ENCODE results near the gene ZNF800.
A peak's percentile ranks its signal among the peaks of the same experiment; 100 is the strongest.

ZNF800 gene

GRCh38 chr7:127411176-127411575 is 18.7 kb upstream of the ZNF800 start:
- H3K4me3 ChIP-seq (ENCODE audit: low read depth, low read length) = no peak overlapping the region
- POLR2A ChIA-PET = no interaction called here
- no peaks in the 10 kb centered on the region for H3K9me3 ChIP-seq (ENCODE audit: control insufficient read depth, insufficient read depth, low read depth, low read length)
- H3K36me3 ChIP-seq (ENCODE audit: control insufficient read depth in 2 of 2, insufficient read depth in 1 of 2, low read length in 2 of 2) = no peaks in the 10 kb centered on the region
- CTCF ChIA-PET = interaction anchor here (1.0 kb wide), 1 partner anchor 36 kb away, joined by 4 read pairs; no protein-coding TSS in a partner anchor
- TF ChIP-seq ZNF433 (tag by site-specific recombination; IDR thresholded peaks at IDR 0.05; ENCODE audit: low read depth) (no peak), GLI4 (tag by site-specific recombination; IDR thresholded peaks at IDR 0.05) (no peak), ZNF747 (tag by site-specific recombination; IDR thresholded peaks at IDR 0.05) (no peak), ZNF133 (tag by site-specific recombination; IDR thresholded peaks at IDR 0.05) (0 out of 2 replicates have a peak, but pooled peaks have one; percentile 36), ZNF501 (tag by site-specific recombination; IDR thresholded peaks at IDR 0.05) (no peak)
- no peaks in the 10 kb centered on the region for H3K4me1 ChIP-seq (ENCODE audit: control insufficient read depth, insufficient read depth, low read length)
- H3K27ac ChIP-seq (ENCODE audit: extremely low read depth, low read depth, low read length) = no peak overlapping the region

DNA sequence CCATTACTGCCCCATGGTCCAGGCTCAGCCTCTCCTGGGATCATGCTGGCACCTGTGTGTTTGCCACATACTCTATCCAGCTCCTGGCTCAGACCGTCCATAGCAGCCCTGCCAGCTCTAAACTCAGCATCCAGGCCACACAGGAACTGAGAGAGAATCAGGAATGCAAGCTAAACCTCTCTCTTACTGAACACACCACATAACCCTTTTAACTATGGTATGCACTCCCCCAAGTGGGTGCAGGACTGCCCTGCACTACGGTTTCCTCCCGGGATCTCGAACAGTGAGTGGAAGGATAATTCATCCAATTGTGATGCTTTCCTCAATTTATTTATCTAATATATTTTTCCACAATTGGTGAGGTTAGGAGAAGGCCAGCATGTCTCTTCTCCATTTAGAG is 17.1 kb upstream of the ZNF800 start:
- ChIA-PET POLR2A (no interaction called here), CTCF (interaction anchor here (0.5 to 0.6 kb wide), 2 partner anchors 104 to 124 kb away, joined by 3 to 4 read pairs; no protein-coding TSS in a partner anchor)
- TF ChIP-seq ZNF2 (tag by site-specific recombination; IDR thresholded peaks at IDR 0.05) (no peak), ZNF521 (tag by site-specific recombination; IDR thresholded peaks at IDR 0.05) (no peak), ZNF626 (tag by site-specific recombination; IDR thresholded peaks at IDR 0.05) (no peak)
- TF ChIP-seq, protein P1, sequence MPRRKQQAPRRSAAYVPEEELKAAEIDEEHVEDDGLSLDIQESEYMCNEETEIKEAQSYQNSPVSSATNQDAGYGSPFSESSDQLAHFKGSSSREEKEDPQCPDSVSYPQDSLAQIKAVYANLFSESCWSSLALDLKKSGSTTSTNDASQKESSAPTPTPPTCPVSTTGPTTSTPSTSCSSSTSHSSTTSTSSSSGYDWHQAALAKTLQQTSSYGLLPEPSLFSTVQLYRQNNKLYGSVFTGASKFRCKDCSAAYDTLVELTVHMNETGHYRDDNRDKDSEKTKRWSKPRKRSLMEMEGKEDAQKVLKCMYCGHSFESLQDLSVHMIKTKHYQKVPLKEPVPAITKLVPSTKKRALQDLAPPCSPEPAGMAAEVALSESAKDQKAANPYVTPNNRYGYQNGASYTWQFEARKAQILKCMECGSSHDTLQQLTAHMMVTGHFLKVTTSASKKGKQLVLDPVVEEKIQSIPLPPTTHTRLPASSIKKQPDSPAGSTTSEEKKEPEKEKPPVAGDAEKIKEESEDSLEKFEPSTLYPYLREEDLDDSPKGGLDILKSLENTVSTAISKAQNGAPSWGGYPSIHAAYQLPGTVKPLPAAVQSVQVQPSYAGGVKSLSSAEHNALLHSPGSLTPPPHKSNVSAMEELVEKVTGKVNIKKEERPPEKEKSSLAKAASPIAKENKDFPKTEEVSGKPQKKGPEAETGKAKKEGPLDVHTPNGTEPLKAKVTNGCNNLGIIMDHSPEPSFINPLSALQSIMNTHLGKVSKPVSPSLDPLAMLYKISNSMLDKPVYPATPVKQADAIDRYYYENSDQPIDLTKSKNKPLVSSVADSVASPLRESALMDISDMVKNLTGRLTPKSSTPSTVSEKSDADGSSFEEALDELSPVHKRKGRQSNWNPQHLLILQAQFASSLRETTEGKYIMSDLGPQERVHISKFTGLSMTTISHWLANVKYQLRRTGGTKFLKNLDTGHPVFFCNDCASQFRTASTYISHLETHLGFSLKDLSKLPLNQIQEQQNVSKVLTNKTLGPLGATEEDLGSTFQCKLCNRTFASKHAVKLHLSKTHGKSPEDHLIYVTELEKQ (tag by site-specific recombination; IDR thresholded peaks at IDR 0.05; ENCODE audit: borderline replicate concordance) = no peak
- no peaks in the 10 kb centered on the region for H3K9me3 ChIP-seq (ENCODE audit: control insufficient read depth, insufficient read depth, low read depth, low read length)
- no peaks in the 10 kb centered on the region for H3K4me1 ChIP-seq (ENCODE audit: control insufficient read depth, insufficient read depth, low read length)
- no peak overlapping the region for H3K27ac ChIP-seq (ENCODE audit: extremely low read depth, low read depth, low read length)
- H3K36me3 ChIP-seq (ENCODE audit: control insufficient read depth in 2 of 2, insufficient read depth in 1 of 2, low read length in 2 of 2) = no peaks in the 10 kb centered on the region
- H3K4me3 ChIP-seq (ENCODE audit: low read depth, low read length) = no peak overlapping the region

DNA sequence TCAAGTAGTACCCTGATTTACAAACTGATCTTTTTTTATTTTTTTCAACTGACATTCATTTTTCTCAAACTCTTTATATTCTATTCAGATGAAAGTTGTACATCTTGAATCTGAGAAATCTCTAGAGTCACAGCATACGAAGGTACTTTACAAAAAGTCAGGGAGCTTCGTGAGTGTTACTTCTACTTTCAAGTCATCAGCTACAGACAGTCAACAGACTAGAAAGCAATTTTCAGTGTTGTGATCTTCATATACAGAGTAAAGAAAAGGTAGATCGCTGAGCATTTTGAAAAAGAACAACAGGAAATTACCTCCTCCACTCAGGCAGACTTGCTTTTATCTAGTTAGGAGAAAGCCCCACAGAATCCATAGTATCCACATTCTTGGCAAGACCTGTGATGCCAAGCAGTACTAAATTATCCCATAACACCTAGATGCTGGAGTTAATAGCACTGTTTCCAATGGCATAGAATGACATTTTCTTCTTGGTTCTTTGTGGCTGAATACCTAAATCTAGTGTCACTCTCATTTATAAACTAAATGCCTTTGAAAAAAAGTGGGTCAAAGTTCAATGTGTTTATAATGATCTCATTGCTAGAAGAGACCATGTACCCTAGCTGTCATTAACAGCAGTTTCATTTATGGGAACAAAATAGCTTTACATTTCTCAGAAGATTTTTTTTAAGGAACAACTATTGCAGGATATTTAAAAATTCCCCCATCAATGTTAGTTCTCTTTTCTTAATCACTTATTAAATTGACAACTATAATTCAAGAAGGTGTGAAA is 12.0 kb upstream of the ZNF800 start:
- Histone ChIP-seq H3K27ac (ENCODE audit: extremely low read depth, low read depth, low read length) (no peak overlapping the region), H3K9me3 (ENCODE audit: control insufficient read depth, insufficient read depth, low read depth, low read length) (no peaks in the 10 kb centered on the region), H3K4me1 (ENCODE audit: control insufficient read depth, insufficient read depth, low read length) (no peaks in the 10 kb centered on the region), H3K36me3 (ENCODE audit: control insufficient read depth in 2 of 2, insufficient read depth in 1 of 2, low read length in 2 of 2) (no peaks in the 10 kb centered on the region), H3K4me3 (ENCODE audit: low read depth, low read length) (no peak overlapping the region)
- CTCF ChIA-PET = interaction anchor here (1.5 to 1.6 kb wide), 2 partner anchors 43 to 57 kb away, joined by 3 to 7 read pairs; no protein-coding TSS in a partner anchor
- POLR2A ChIA-PET = no interaction called here
- TF ChIP-seq ZNF600 (tag by site-specific recombination; IDR thresholded peaks at IDR 0.05) (no peak), ZNF48 (tag by site-specific recombination; IDR thresholded peaks at IDR 0.05) (no peak), PRDM6 (tag by site-specific recombination; IDR thresholded peaks at IDR 0.05) (no peak), ZBTB17 (tag by site-specific recombination; IDR thresholded peaks at IDR 0.05) (no peak), ZFHX2 (tag by site-specific recombination; conservative IDR thresholded peaks at IDR 0.05) (no peak), ZNF791 (tag by site-specific recombination; IDR thresholded peaks at IDR 0.05) (no peak), ZNF140 (tag by site-specific recombination; IDR thresholded peaks at IDR 0.05) (no peak), ZNF239 (tag by site-specific recombination; IDR thresholded peaks at IDR 0.05) (no peak), ZNF148 (tag by site-specific recombination; IDR thresholded peaks at IDR 0.05; ENCODE audit: borderline replicate concordance) (no peak), ZNF394 (tag by site-specific recombination; IDR thresholded peaks at IDR 0.05; ENCODE audit: borderline replicate concordance) (no peak)
- TF ChIP-seq, protein P2, sequence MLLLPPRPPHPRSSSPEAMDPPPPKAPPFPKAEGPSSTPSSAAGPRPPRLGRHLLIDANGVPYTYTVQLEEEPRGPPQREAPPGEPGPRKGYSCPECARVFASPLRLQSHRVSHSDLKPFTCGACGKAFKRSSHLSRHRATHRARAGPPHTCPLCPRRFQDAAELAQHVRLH (tag by site-specific recombination; IDR thresholded peaks at IDR 0.05) = no peak
- TF ChIP-seq, protein P3, sequence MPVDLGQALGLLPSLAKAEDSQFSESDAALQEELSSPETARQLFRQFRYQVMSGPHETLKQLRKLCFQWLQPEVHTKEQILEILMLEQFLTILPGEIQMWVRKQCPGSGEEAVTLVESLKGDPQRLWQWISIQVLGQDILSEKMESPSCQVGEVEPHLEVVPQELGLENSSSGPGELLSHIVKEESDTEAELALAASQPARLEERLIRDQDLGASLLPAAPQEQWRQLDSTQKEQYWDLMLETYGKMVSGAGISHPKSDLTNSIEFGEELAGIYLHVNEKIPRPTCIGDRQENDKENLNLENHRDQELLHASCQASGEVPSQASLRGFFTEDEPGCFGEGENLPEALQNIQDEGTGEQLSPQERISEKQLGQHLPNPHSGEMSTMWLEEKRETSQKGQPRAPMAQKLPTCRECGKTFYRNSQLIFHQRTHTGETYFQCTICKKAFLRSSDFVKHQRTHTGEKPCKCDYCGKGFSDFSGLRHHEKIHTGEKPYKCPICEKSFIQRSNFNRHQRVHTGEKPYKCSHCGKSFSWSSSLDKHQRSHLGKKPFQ (tag by site-specific recombination; IDR thresholded peaks at IDR 0.05) = no peak

Measured in HEK293 (cell line).